HG03066 (cell line): ENCODE results near the gene SSH3.
A peak's percentile ranks its signal among the peaks of the same experiment; 100 is the strongest.

ENCODE experiments used
- ATAC-seq: cut with Tn5 transposase; IDR thresholded peaks from one replicate; pipeline ENCODE4 v1.9.1; 2021; ENCODE audit warnings: low read depth; ENCODE audit not compliant: unreplicated experiment

SSH3 gene

GRCh38 chr11:67267188-67268080, 35.9 kb upstream of the SSH3 start:
- no peak for ATAC-seq

- ATAC-seq, result no peak
Observed at GRCh38 chr11:67268081-67268961, 35.0 kb upstream of the SSH3 start.

GRCh38 chr11:67268962-67269268, 34.4 kb upstream of the SSH3 start:
- ATAC-seq, result no peak

- ATAC-seq, result no peak
Observed at GRCh38 chr11:67269401-67270255, 33.7 kb upstream of the SSH3 start.

GRCh38 chr11:67270256-67271204, 32.8 kb upstream of the SSH3 start:
- no peak for ATAC-seq

GRCh38 chr11:67271205-67271540, 32.2 kb upstream of the SSH3 start:
- no peak for ATAC-seq

- no peak for ATAC-seq
Observed at GRCh38 chr11:67271541-67272284, 31.6 kb upstream of the SSH3 start.

GRCh38 chr11:67272327-67273259, 30.7 kb upstream of the SSH3 start:
- ATAC-seq, result no peak

- ATAC-seq, result no peak
Observed at GRCh38 chr11:67273260-67273990, 29.9 kb upstream of the SSH3 start.

GRCh38 chr11:67274768-67275605, 28.3 kb upstream of the SSH3 start:
- no peak for ATAC-seq

- no peak for ATAC-seq
Observed at GRCh38 chr11:67275606-67276409, 27.5 kb upstream of the SSH3 start.

GRCh38 chr11:67276781-67277230, 26.5 kb upstream of the SSH3 start:
- no peak for ATAC-seq

GRCh38 chr11:67277231-67277961, 25.9 kb upstream of the SSH3 start:
- ATAC-seq, result peak; percentile 82

GRCh38 chr11:67278135-67278938, 25.0 kb upstream of the SSH3 start:
- ATAC-seq, result no peak
